Bronchial epithelial cell (primary cell): ENCODE data around the gene BCAS3. TPM values are rescaled to one million over a fixed set of nuclear protein-coding genes. Genes with fewer than 3 reads are reported as not detected.

ENCODE experiments used
- DNase-seq: peaks from one replicate; pipeline ENCODE4 v3.0.0-alpha.2; 2010; ENCODE audit warnings: low read depth
- FAIRE-seq: peaks from 2 replicates; lab custom pipeline; 2011; peaks lifted over from hg19 to GRCh38; lab: Jason Lieb, UNC
- H3K27me3 ChIP-seq: 2 replicates; pipeline ENCODE4 v1.5.1; 2011; ENCODE audit warnings: low read length; ENCODE audit not compliant: control insufficient read depth, insufficient read depth
- H3K36me3 ChIP-seq: 2 replicates; pipeline ENCODE4 v1.5.1; 2011; ENCODE audit warnings: low read length; ENCODE audit not compliant: control insufficient read depth, insufficient read depth
- H3K4me3 ChIP-seq: 2 replicates; pipeline ENCODE4 v1.5.1; 2011; ENCODE audit warnings: mild to moderate bottlenecking, low read depth, low read length, control low read depth
- total RNA-seq: library from RNA; depleted of rRNA; stranded (reverse); fragments of >200 nt; gene quantifications from 2 replicates; pipeline ENCODE4 v1.2.1, GENCODE V29; 2014
- TF ChIP-seq, protein P1 (sequence below): IDR thresholded peaks from 2 replicates; pipeline ENCODE4 v1.5.1; 2011; ENCODE audit warnings: mild to moderate bottlenecking, moderate library complexity, low read length, control low read depth, inconsistent platforms; ENCODE audit not compliant: insufficient read depth, severe bottlenecking

The BCAS3 gene
- total RNA-seq, 1 donor from 2014 or later, result 10.3 TPM

DNA sequence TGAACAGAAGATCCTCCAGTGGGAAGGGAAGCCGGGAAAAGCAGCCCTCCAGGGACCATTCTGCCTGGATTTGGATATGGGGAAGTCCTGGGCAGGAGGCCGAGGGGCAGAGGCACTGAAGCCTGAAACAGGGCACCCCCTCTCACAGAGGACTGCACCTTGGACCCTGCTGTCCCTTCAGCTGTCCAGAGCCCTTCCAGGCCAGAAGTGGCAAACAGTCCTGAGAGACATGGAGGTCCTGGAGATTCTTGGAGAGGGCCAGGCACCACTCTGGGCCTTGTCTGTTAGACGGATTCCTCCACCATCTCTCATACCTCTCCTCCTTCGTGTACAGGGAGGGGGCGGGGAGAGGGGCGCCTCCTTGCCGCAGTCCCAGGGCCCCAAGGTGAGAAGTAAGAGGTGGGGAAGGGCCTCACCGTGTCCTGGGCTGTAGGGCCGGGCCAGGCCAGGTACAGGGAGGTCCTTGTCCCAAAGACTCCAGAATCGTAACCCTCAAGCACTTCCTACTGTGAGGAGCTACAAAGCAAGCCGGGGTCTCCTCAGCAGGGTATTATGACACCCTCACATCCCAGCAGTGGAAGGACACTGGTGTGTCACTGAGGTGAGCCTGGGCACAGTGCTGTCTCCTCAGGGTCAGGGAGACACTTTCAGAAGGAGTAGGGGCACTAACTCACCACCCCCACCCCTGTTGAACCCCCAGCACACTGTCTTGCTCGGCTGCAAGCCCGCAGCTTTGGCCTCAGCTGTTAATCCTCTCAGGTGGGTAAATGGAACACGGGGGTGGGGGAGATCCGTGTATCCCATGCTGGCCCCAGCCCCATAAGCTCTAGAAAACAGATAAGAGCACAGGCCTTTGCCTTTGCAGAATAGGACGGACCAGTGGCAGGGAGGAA is 705.4 kb downstream of the BCAS3 start:
- FAIRE-seq (peak; percentile 64), DNase-seq (no peak)
- Histone ChIP-seq H3K27me3 (no peaks in the 10 kb centered on the region), H3K36me3 (no peaks in the 10 kb centered on the region), H3K4me3 (no peak overlapping the region)
- TF ChIP-seq, protein P1, sequence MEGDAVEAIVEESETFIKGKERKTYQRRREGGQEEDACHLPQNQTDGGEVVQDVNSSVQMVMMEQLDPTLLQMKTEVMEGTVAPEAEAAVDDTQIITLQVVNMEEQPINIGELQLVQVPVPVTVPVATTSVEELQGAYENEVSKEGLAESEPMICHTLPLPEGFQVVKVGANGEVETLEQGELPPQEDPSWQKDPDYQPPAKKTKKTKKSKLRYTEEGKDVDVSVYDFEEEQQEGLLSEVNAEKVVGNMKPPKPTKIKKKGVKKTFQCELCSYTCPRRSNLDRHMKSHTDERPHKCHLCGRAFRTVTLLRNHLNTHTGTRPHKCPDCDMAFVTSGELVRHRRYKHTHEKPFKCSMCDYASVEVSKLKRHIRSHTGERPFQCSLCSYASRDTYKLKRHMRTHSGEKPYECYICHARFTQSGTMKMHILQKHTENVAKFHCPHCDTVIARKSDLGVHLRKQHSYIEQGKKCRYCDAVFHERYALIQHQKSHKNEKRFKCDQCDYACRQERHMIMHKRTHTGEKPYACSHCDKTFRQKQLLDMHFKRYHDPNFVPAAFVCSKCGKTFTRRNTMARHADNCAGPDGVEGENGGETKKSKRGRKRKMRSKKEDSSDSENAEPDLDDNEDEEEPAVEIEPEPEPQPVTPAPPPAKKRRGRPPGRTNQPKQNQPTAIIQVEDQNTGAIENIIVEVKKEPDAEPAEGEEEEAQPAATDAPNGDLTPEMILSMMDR, result no peak

DNA sequence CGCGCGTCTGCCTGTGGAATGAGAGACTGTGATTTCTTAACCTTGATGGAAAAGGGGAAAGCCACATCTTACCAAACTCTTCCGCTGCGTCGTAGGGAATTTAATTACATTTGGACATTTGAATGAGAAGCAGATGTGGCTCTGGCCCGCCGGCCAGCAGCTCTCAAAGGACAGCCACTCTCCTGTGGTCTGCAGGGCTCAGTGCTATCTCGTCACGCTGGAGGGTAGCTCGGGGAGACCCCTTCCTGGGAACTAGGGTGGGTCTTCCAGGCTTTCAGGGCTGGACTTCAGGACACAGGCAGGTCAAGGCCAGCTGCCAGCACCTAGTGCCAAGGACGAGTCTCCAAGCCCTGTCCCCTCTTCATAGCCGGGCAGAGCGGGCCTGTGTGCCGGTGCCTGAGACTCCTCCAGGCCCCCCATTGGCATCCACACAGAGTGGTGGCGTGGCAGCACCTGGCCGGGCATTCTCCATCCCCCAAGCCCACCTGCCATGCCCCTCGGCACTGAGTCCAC is 706.1 kb downstream of the BCAS3 start:
- DNase-seq, result no peak
- Histone ChIP-seq H3K36me3 (no peaks in the 10 kb centered on the region), H3K27me3 (no peaks in the 10 kb centered on the region), H3K4me3 (no peak overlapping the region)
- TF ChIP-seq, protein P1, result no peak
- FAIRE-seq, result no peak

DNA sequence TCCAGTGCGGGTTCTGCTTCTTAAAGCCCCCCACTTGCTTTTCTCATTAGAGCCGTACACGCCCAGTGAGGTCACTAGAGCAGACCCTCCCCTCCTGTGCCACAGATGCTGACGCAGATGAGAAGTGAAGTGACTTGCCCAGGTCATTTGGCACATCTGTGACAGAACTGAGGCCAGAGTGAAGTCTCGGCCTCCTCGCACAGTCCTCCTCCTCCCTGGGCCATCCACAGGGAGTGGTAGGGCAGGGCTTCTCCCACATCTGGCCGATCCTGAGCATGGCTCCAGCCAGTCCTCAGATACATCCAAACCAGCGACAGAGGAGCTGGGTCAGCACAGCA is 706.7 kb downstream of the BCAS3 start:
- FAIRE-seq, result no peak
- TF ChIP-seq, protein P1, result no peak

DNA sequence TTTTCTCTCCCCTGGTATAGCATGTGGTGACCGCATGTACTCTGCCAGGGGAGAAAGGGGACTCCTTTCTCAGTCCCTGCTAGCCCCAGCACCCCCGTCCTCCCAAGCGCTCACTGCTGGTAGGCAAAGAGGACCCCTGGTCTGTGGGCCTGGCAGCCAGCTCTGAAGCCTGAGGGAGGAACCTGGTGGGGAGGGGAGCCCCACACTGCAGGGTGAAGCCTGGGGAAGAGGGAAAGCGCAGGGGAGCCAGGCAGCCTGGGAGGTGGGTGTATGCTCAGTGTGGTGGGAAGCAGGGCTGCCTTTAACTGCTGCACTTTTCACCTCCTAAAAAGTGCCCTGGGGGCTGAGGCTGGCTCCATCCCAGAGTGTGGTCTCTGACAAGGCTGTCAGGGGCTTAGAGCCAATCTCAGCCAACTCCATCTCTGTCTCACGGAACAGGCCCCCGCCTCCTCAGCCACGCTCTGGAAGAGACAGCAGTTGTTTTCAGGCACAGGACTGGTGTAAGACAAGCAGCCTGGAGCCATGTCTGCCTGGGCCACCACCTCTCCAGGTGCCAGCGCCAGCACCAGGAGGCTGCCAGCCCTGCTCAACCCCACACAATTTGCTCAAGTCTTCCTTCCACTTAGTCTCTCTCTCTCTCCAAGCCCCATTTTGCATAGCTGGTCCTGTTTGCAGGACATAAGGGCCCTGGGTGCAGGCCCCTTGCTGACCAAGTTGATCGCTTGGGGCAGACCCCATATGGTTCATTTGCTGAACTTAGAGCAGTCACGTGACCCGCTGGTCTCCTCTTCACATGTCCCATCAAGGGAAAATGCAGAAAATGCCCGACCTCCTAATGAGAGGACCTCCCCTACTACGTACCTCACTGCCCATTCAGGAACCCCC is 707.3 kb downstream of the BCAS3 start:
- DNase-seq (no peak), FAIRE-seq (peak; percentile 7)
- TF ChIP-seq, protein P1, result no peak
- no peaks in the 10 kb centered on the region for H3K36me3 ChIP-seq
- no peak overlapping the region for H3K4me3 ChIP-seq
- H3K27me3 ChIP-seq, result no peaks in the 10 kb centered on the region

More for the DNA sequence above, 706.7 kb downstream of the BCAS3 start:
- Histone ChIP-seq H3K36me3 (no peaks in the 10 kb centered on the region), H3K27me3 (no peaks in the 10 kb centered on the region), H3K4me3 (no peak overlapping the region)
- DNase-seq, result no peak

DNA sequence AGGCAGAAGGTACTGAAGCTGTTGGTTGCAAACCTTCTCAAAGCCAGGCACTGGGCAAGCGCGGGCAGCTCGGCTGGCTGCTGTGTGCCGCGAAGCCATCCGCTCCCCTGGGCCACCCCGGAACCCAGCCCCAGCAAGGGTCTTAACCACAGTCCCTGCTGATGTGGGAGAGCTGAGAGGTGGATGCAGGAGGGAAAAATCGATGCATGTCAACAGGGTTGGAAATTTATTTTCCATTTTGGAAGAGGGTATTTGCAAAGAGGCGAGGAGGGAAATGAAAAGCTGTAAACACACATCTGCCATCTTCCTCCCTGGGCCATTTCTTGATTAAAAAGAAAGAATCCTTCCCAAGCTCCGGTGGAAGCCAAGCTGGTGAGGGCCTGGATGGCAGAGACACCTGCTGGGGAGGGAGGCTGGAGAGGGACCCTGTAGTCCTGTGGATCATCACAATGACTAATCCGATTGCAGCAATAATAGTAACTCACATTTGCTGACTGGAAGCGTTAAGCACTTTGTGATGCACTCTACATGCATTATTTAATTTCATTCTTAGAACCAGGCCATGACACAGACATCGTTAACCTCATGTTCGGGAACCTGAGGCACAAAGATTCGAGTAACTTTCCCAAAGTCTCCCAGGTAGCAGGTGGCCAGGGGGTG is 708.1 kb downstream of the BCAS3 start:
- no peak overlapping the region for H3K4me3 ChIP-seq
- peak; percentile 15 for DNase-seq
- TF ChIP-seq, protein P1, result no peak
- FAIRE-seq, result no peak
- H3K27me3 ChIP-seq, result no peaks in the 10 kb centered on the region
- no peaks in the 10 kb centered on the region for H3K36me3 ChIP-seq
